Subcutaneous adipose tissue (tissue), 4 donors: ENCODE measurements around the gene SEPTIN8. TPM values are rescaled to one million over a fixed set of nuclear protein-coding genes. Genes with fewer than 3 reads are reported as not detected.

Experiments used
- total RNA-seq, 4 donors: library from RNA; depleted of rRNA; stranded (reverse); fragments of >200 nt; gene quantifications; one replicate each; pipeline ENCODE4 v1.1.0, GENCODE V29; 2016
- TF ChIP-seq, protein P1 (sequence below): fragments of 450-650 bp; IDR thresholded peaks from one replicate; pipeline ENCODE4 v1.5.1; 2016; ENCODE audit warnings: low read depth, mild to moderate bottlenecking, control low read depth, antibody characterized with exemption, moderate library complexity

The SEPTIN8 gene
- total RNA-seq, 4 donors from 2014 or later: 19.9 to 30.8 (median 22.4) TPM

DNA sequence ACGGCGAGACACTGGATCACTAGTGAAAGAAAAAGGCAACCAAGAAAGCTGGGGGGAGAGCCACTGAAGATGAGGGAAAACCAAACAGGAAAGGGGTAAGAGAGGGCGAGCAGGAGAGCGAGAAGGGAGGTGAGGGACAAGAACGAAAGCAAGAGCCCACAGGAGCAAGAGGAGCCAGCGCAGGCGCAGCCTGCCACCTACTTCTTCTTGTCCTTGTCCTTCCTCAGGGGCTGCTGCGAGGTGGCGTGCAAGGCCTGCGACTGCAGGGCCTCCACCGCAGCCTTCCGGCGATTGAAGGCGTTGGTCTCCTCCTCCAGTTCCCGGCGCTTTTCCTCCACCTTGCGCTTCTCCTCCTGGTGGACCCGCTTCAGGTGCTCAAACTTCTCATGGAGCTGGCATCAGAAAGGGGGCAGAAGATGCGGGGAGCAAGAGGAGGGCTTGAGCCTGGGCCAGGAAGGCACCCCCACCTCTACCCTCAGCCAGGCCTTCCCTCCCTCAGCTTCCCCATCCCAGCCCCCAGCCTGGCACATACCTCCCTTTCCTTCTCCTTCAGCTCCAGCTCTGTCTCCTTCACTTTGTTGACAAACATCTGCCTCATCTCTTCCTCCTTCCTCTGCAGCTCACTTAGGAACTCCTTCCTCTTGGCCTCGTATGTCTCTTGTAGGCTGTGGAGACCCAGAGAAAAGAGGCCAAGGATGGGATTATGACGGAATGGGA is 16.3 kb downstream of the SEPTIN8 start:
- TF ChIP-seq, protein P1, sequence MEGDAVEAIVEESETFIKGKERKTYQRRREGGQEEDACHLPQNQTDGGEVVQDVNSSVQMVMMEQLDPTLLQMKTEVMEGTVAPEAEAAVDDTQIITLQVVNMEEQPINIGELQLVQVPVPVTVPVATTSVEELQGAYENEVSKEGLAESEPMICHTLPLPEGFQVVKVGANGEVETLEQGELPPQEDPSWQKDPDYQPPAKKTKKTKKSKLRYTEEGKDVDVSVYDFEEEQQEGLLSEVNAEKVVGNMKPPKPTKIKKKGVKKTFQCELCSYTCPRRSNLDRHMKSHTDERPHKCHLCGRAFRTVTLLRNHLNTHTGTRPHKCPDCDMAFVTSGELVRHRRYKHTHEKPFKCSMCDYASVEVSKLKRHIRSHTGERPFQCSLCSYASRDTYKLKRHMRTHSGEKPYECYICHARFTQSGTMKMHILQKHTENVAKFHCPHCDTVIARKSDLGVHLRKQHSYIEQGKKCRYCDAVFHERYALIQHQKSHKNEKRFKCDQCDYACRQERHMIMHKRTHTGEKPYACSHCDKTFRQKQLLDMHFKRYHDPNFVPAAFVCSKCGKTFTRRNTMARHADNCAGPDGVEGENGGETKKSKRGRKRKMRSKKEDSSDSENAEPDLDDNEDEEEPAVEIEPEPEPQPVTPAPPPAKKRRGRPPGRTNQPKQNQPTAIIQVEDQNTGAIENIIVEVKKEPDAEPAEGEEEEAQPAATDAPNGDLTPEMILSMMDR: no peak

DNA sequence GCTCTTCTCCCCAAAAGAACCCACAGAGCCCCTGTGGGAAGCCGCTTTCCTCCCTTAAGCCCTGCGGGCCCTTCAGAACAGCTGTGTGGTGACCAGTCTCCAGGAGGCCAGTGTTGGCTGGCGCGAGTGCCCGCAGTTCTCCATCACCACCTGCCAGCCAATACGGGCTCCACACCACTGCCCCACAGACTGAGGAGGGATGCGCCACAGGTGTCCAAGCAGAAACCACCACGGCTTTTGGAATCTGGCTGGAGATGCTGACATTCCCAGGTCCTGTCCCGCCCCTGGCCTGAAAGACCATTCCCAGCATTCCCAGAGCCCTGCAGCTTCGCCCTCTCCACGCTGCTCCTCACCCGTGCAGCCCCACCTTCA is 17.0 kb downstream of the SEPTIN8 start:
- TF ChIP-seq, protein P1: no peak

DNA sequence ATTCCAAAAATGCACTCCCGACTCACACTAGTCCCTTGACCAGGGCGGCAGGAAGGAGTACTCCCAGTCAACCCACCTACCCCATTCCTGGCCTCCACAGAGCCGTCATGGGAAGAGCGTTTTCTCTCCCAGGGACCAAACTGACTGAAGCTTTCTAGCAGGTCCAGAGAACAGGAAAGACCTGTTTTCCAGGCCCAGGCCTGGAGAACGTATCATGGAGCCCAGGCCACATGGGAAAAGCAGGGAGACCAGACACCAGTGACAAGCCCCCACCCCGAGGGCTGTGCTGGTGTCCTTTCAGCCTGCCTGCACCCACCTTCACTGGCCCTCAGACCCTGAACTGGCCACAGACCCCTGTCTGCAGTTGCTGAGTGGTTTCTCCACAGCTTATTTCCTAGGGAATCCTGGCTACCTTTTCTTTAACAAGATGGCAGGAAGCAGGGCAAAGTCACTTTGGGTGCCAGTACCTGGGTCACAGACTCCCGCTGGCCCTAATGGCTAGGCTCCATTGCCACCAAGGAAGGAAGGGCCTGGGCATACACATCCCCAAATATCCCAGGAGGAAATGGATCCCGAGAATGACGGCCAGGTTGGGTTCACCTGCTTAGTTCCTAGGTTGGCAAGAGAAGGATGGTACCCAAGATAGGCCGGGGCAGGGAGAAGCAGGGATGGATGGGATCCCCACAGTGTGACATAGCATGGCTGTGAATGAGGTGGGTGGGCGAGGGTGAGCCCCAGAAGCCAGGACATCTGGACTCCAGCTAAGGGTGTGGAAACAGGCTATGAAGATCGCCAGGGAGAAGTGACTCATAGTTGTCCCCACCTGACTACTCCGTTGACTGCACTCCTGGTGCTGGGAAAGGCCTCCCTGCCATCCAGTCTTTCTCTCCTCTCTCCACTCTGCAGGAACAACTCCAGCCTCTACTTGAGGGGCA is 17.7 kb downstream of the SEPTIN8 start:
- TF ChIP-seq, protein P1: no peak

DNA sequence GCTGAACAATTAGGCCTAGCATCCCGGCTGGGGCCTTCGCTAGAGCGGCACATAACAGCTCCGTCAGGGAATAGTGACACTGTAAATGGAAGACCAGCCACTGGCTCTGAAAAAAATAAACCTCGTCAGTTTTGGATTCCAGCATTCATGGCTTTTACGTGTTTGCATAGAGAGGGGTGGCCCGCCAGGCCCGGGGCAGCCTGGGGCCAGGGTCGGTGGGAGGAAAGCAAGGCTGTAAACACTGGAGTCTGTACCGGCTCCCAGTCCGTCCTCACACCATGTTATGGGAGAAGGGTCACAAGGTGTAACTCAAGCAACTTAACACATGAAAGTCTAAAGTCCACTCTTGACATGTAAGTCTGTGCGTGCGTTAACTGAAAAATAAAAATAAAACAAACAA is 18.6 kb downstream of the SEPTIN8 start:
- TF ChIP-seq, protein P1: no peak

DNA sequence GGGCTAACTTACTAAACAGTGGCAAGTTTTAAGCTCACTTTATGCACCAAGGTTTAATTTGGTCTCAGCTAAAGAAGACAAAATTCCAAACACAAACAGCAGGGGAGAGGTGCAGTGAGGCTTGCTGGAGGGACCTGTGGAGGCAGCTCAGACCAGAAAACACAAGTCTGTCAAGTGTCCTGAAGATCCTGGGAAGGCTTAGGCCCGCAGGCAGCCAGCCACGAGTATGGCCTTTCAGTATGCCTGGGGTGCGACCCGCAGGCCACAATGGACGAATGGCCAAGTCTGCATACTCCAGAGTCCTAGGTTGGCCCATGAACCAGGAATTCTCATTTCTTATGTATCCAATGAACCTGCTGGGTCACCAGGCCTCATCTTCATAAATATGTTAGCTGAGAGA is 20.5 kb downstream of the SEPTIN8 start:
- TF ChIP-seq, protein P1: no peak

DNA sequence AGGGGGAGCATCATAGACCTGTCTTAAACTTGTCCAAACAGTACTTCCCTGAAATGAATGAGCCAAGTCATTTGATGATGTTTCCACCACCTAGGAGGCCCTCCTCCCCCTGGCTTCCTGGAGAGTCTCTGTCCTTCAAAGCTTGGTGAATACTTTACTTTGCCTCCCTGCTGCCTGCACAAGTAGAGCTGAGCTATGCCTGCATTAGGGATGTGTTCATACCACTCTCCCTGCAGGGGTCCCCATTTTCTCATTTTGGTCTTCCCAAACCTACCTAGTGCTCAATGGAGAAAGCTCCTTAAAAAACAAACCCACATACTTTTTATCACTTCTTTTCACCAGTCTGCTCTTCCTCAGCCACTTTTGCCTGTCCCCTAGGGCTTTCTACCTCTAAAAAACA is 22.1 kb downstream of the SEPTIN8 start:
- TF ChIP-seq, protein P1: no peak

DNA sequence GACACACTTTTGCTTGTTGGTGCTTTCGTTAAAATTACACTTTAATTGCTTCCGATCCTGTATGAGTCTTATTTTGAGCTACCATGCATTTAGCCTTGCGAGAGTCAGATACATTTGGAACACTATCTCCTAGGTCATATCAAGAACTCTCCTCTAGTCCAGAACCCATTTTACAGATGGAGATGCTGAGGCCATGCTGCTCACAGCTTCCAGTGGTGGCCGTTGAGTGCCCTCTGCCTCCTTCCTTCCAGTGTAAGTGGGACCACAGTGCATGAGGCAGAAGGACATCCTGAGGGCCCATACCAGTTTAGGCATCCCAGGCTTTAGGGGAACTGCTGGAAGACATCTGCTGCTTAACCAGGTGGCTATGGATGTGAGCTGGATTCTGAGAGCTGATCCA is 22.9 kb downstream of the SEPTIN8 start:
- TF ChIP-seq, protein P1: no peak
